Mammary epithelial cell (primary cell): ENCODE results near the gene KLHL28.

Experiments used
- EZH2 ChIP-seq: IDR thresholded peaks from 2 replicates; pipeline ENCODE4 v1.6.1; 2012; ENCODE audit warnings: low read length, inconsistent platforms, borderline replicate concordance
- TF ChIP-seq, protein P1 (sequence below), 2 donors: IDR thresholded peaks in 1 of 2; conservative IDR thresholded peaks in 1 of 2; 2 replicates each; pipeline ENCODE4 v1.5.1; 2011 to 2012; ENCODE audit warnings: inconsistent platforms in 2 of 2, low read length in 2 of 2, mild to moderate bottlenecking in 2 of 2, control low read depth in 1 of 2, low read depth in 1 of 2; ENCODE audit not compliant: insufficient read depth in 1 of 2; ENCODE audit errors: extremely low read depth in 1 of 2

DNA sequence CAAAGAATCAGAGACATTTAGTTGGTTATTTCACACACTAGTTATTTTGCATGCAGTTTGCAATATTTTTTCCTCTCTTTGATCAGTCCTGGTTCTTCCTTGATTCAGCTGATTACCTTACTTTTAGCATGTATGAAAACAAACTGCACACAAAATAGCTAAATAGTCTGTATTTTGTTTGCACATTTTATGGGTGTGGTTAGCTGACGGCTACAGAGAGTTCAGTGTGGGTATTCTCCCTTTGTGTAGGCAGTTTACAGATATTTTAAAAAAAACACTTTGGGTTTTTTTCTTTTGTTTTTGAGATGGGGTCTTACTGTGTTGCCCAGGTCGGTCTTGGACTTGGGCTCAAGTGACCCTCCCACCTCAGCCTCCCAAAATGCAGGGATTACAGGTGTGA lies 28.8 kb upstream of the KLHL28 start:
- TF ChIP-seq, protein P1, sequence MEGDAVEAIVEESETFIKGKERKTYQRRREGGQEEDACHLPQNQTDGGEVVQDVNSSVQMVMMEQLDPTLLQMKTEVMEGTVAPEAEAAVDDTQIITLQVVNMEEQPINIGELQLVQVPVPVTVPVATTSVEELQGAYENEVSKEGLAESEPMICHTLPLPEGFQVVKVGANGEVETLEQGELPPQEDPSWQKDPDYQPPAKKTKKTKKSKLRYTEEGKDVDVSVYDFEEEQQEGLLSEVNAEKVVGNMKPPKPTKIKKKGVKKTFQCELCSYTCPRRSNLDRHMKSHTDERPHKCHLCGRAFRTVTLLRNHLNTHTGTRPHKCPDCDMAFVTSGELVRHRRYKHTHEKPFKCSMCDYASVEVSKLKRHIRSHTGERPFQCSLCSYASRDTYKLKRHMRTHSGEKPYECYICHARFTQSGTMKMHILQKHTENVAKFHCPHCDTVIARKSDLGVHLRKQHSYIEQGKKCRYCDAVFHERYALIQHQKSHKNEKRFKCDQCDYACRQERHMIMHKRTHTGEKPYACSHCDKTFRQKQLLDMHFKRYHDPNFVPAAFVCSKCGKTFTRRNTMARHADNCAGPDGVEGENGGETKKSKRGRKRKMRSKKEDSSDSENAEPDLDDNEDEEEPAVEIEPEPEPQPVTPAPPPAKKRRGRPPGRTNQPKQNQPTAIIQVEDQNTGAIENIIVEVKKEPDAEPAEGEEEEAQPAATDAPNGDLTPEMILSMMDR (conservative IDR thresholded peaks at IDR 0.05 in 1 of 2, IDR thresholded peaks at IDR 0.05 in 1 of 2; ENCODE audit: extremely low read depth in 1 of 2, insufficient read depth in 1 of 2, low read depth in 1 of 2, low read length in 2 of 2) = no peak
- TF ChIP-seq EZH2 = no peak
